SH-SY5Y (cell line): ENCODE results near the gene CBX4.

Source experiments
- GATA2 ChIP-seq: IDR thresholded peaks from 2 replicates; pipeline ENCODE4 v1.6.1; 2011; ENCODE audit warnings: mild to moderate bottlenecking, low read depth, low read length
- GATA3 ChIP-seq: IDR thresholded peaks from 2 replicates; pipeline ENCODE4 v1.6.1; 2011; ENCODE audit warnings: low read depth, mild to moderate bottlenecking, low read length, moderate library complexity

The CBX4 gene

GRCh38 chr17:79819534-79820276 is 19.5 kb downstream of the CBX4 start:
- TF ChIP-seq GATA2, result no peak
- no peak for TF ChIP-seq GATA3

GRCh38 chr17:79819085-79819484 is 20.2 kb downstream of the CBX4 start:
- TF ChIP-seq GATA3 (no peak), GATA2 (no peak)

GRCh38 chr17:79818026-79818758 is 21.0 kb downstream of the CBX4 start:
- no peak for TF ChIP-seq GATA3
- no peak for TF ChIP-seq GATA2

- TF ChIP-seq GATA3, result no peak
- TF ChIP-seq GATA2, result no peak
These were observed 23.3 kb downstream of the CBX4 start for GRCh38 chr17:79815836-79816461.

DNA sequence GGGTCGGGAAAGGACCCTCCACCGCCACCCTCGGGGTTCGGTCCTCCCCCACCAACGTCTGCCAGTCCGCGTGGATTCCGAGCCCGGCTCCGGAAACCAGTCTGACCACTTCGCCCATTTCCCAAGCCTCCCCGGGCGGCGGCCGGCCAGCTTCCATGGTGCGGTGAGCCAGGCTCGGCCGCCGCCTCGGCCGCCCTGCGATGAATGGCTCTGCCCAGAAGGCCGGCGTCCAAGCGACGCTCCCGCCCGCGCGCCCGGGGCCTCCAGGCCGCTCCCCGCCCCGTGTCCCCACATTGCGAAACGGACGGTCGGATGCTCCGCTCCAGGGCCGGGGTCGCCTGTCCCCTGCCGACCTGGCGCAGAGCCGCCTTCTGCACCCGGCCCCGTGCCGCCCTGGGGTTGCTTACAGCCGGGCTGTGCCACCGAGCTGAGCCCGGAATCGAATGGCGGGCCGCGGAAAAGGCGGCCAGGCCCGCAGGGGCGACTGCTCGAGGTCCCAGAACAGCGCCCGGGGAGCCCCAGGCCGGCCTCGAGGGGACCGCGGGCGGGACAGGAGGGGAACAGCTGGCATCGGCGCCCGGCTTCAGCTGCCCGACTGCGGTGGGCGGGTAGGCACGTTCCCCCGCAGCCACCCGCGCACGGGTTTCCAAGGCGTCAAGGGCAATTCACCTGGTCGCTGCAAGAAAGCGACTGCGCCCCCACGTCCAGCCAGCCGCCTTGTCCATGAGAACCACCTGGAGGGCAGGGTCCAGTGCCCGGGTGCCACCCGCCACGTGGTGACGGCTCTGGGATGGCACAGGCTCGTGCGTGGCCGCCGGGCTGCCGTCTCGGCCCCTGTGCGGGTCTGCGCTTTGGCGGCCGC is 24.0 kb downstream of the CBX4 start:
- TF ChIP-seq GATA2 (no peak), GATA3 (no peak)

- no peak for TF ChIP-seq GATA3
- TF ChIP-seq GATA2, result no peak
These were observed 24.9 kb downstream of the CBX4 start for GRCh38 chr17:79814127-79814973.

GRCh38 chr17:79813297-79814126 is 25.7 kb downstream of the CBX4 start:
- TF ChIP-seq GATA3 (no peak), GATA2 (no peak)

DNA sequence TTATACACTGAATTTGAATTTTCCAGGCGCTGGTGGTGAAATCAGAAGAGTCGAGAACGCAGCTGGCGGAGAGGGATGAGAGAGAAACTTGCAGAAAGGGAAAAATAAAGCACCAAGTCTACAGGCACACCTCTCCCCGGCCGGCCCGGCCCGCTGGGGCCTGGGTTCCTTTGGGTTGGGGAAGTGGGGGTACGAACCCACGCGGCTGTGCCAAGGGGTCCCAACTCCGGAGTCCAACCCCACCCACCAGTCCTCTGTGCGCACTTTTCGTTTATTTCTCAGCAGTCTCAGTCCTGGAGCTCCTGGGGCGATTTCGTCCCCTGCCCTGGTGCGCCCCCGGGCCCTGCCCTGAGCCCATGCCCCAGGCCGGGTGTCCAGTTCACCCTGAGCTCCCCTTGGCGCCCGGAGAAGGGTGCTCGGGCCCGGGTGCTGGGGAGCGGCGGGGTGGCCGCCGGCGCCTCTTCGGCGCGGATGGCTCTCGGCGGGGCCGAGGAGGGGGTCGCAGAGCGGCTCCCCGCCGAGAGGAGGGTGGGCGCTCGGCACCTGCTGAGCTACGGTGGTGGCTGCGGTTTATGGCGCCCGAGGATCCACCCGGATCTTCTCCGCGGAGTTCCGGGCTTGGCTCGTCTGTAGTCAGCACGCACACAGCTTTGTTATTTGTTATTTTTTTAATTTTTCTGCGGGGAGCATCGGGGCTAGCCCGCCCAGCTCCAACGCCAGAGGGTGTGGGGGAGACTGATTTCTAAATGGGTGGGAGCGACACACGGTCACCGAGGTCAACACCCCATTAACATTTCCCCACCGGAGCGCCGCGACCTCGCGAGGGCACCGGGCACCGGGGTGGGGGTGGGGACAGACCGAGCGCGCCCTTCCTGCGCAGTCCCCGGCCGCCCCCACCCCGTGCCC is 26.6 kb downstream of the CBX4 start:
- no peak for TF ChIP-seq GATA3
- TF ChIP-seq GATA2, result no peak

- TF ChIP-seq GATA2 (no peak), GATA3 (no peak)
These were observed 27.3 kb downstream of the CBX4 start for GRCh38 chr17:79811868-79812352.

GRCh38 chr17:79811011-79811867 is 28.0 kb downstream of the CBX4 start:
- TF ChIP-seq GATA3, result no peak
- TF ChIP-seq GATA2, result no peak
